Prostate gland (tissue), 2 donors: Measurements from ENCODE around the gene HOXB5. TPM values are rescaled to one million over a fixed set of nuclear protein-coding genes. Genes with fewer than 3 reads are reported as not detected.

Experiments used
- DNase-seq: peaks from one replicate; pipeline ENCODE4 v3.0.0-alpha.2; 2019; ENCODE audit warnings: low spot score
- H3K27ac ChIP-seq, 2 donors: fragments of 200-600 bp; sonication (generic); 2 replicates each; pipeline ENCODE4 v1.5.1; 2017 to 2019
- H3K27me3 ChIP-seq: fragments of 200-600 bp; sonication (generic); replicated peaks from 2 replicates; pipeline ENCODE4 v1.5.1; 2019; ENCODE audit not compliant: insufficient read depth
- H3K36me3 ChIP-seq, 2 donors: fragments of 200-600 bp; sonication (generic); 1 replicate in 1 of 2; 2 replicates in 1 of 2; pipeline versions ENCODE4 v1.5.1 to v1.8.1; 2017 to 2019
- H3K4me1 ChIP-seq: fragments of 200-600 bp; sonication (generic); replicated peaks from 2 replicates; pipeline ENCODE4 v1.5.1; 2019
- H3K4me3 ChIP-seq, 2 donors: fragments of 200-600 bp; sonication (generic); 2 replicates each; pipeline ENCODE4 v1.5.1; 2017 to 2019
- H3K9me3 ChIP-seq: fragments of 200-600 bp; sonication (generic); 2 replicates; pipeline ENCODE4 v1.5.1; 2017
- CTCF ChIP-seq, 4 experiments: fragments of 200-600 bp in 2 of 4; fragments of 450-650 bp in 2 of 4; sonication (generic) in 2 of 4; IDR thresholded peaks; 1 replicate in 3 of 4; 2 replicates in 1 of 4; pipeline ENCODE4 v1.5.1; 2016 to 2019; ENCODE audit warnings: antibody characterized with exemption in 4 of 4, mild to moderate bottlenecking in 2 of 4, moderate library complexity in 2 of 4
- POLR2A ChIP-seq: fragments of 450-650 bp; IDR thresholded peaks from one replicate; pipeline ENCODE4 v1.6.1; 2016; ENCODE audit warnings: antibody characterized with exemption, mild to moderate bottlenecking
- POLR2AphosphoS5 ChIP-seq: sonication (generic); formaldehyde crosslinking; IDR thresholded peaks from one replicate; pipeline ENCODE4 v1.6.1; 2017; ENCODE audit warnings: antibody characterized with exemption
- WGBS: methylation state at CpG from one replicate; pipeline ENCODE4 v1.1.5; 2018; 5-methylcytosine and 5-hydroxymethylcytosine counted together
- intact Hi-C: fragments of 100-400 bp; cut with DNase I; formaldehyde crosslinking; loops from one replicate; pipeline ENCODE4 v1.14.2; 2022
- total RNA-seq, 2 donors: library from RNA; depleted of rRNA; stranded (reverse); fragments of >200 nt; gene quantifications; one replicate each; pipeline ENCODE4 v1.1.0, GENCODE V29; 2016

HOXB5 gene
- total RNA-seq, 2 donors from 2014 or later: 0.36 to 1.1 TPM

DNA sequence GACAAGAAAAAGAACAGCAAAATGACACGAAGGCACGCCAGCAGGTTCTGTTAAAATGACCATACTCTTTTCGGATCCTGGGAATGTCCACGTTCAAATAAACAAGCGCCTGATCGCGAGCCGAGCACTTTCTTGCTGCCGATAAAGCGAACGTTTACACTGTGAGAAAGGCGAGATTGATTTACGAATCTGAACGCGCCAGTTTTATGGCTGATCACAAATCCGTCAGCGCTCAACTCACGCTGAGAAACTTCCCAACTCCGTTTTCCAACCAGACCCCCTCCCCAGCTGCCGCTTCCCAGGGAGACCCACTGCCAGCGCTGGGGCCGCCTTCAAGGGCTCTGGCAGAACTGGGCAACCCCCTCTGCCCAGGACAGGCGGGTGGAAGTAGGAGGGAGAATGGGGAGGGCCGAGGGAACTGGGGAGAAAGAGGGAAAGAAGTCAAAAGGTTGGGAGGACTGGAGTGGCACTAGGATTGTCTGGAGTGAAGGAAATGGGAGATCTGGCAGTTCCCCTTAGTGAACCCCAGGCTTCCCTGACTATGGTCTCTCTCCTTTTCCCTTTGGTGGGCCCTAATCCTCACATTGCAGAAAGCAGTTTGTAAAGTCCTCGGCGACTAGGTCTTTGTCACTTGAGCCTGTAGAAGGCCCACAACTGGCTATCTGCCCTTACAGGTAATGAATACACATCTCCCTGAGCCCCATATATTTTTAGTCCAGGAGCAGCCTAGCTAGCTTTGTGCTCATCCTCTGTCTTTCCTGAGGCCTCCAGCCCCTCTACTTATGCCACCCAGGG, 22.4 kb downstream of the HOXB5 start:
- no peak for TF ChIP-seq POLR2AphosphoS5
- no peak for TF ChIP-seq POLR2A
- TF ChIP-seq CTCF (IDR thresholded peaks at IDR 0.05): no peak
- Histone ChIP-seq H3K9me3 (no peaks in the 10 kb centered on the region), H3K27ac (no peak overlapping the region)

GRCh38 chr17:48570325-48571023, 23.1 kb downstream of the HOXB5 start:
- intact Hi-C loops: no loop called here
- Histone ChIP-seq H3K27me3 (peaks cover 18% of the 10 kb centered on the region), H3K36me3 (no peaks in the 10 kb centered on the region), H3K4me1 (no peaks in the 10 kb centered on the region), H3K27ac (no peak overlapping the region), H3K9me3 (no peaks in the 10 kb centered on the region), H3K4me3 (no peak overlapping the region)
- no peak for TF ChIP-seq POLR2AphosphoS5
- TF ChIP-seq CTCF (IDR thresholded peaks at IDR 0.05): no peak
- TF ChIP-seq POLR2A: no peak
- DNase-seq: no peak
- WGBS: 38% methylated on average over 19 of the region's 19 CpGs

More for the DNA sequence above, 22.4 kb downstream of the HOXB5 start:
- intact Hi-C loops: no loop called here
- Histone ChIP-seq H3K27me3 (peaks cover 25% of the 10 kb centered on the region), H3K4me3 (no peak overlapping the region), H3K36me3 (no peaks in the 10 kb centered on the region), H3K4me1 (no peaks in the 10 kb centered on the region)
- no peak for DNase-seq
- 43% methylated on average over 26 of the region's 26 CpGs for WGBS

- H3K4me1 ChIP-seq: no peaks in the 10 kb centered on the region
- WGBS: 56% methylated on average over 6 of the region's 6 CpGs
- no peak for DNase-seq
- H3K4me3 ChIP-seq: no peak overlapping the region
- intact Hi-C loops: no loop called here
- peaks cover 13% of the 10 kb centered on the region for H3K27me3 ChIP-seq
- no peak overlapping the region for H3K27ac ChIP-seq
- TF ChIP-seq CTCF (IDR thresholded peaks at IDR 0.05): no peak
- no peaks in the 10 kb centered on the region for H3K36me3 ChIP-seq
- no peaks in the 10 kb centered on the region for H3K9me3 ChIP-seq
Observed at GRCh38 chr17:48569674-48570324, 23.8 kb downstream of the HOXB5 start.

- Histone ChIP-seq H3K9me3 (no peaks in the 10 kb centered on the region), H3K4me3 (no peak overlapping the region), H3K36me3 (no peaks in the 10 kb centered on the region), H3K27ac (no peak overlapping the region), H3K27me3 (peaks cover 8% of the 10 kb centered on the region), H3K4me1 (no peaks in the 10 kb centered on the region)
- intact Hi-C loops: no loop called here
- WGBS: 57% methylated on average over 3 of the region's 3 CpGs
- TF ChIP-seq CTCF (IDR thresholded peaks at IDR 0.05): no peak
- no peak for TF ChIP-seq POLR2A
- TF ChIP-seq POLR2AphosphoS5: no peak
- DNase-seq: no peak
Observed at GRCh38 chr17:48569240-48569582, 24.4 kb downstream of the HOXB5 start.
